Measurements from ENCODE around the gene EXOG. TPM values are rescaled to one million over a fixed set of nuclear protein-coding genes. Genes with fewer than 3 reads are reported as not detected.

EXOG gene
- total and polyA plus RNA-seq, 2 donors (not counting 1 experiment from before 2014, with no cell fraction given): 14.2 to 16.4 TPM

- TF ChIP-seq EZH2 (IDR thresholded peaks at IDR 0.05; ENCODE audit: low read length, missing control alignments) (no peak), CTCF (conservative IDR thresholded peaks at IDR 0.05 in 1 of 2, IDR thresholded peaks at IDR 0.05 in 1 of 2; ENCODE audit: low read depth in 1 of 2, low read length in 2 of 2) (no peak)
- H3K4me3 ChIP-seq (replicated peaks in 1 of 4; ENCODE audit: control extremely low read depth in 1 of 4, insufficient read depth in 1 of 4, low read depth in 3 of 4, low read length in 4 of 4): no peak overlapping the region
- no peaks in the 10 kb centered on the region for H3K27me3 ChIP-seq (ENCODE audit: control insufficient read depth, insufficient read depth, low read length)
- no peak overlapping the region for H3K9ac ChIP-seq (ENCODE audit: insufficient read depth, low read length)
- no peaks in the 10 kb centered on the region for H3K4me1 ChIP-seq (ENCODE audit: control insufficient read depth, extremely low read depth, insufficient read depth, low read length)
- no peaks in the 10 kb centered on the region for H4K20me1 ChIP-seq (ENCODE audit: control insufficient read depth, extremely low read depth, insufficient read depth, low read length)
- no peaks in the 10 kb centered on the region for H3K9me3 ChIP-seq (ENCODE audit: control insufficient read depth, insufficient read depth, low read depth, low read length)
- H2AFZ ChIP-seq (ENCODE audit: low read length): no peak overlapping the region
- no peak overlapping the region for H3K27ac ChIP-seq (ENCODE audit: insufficient read depth, low read length)
- no peaks in the 10 kb centered on the region for H3K36me3 ChIP-seq (ENCODE audit: control insufficient read depth, insufficient read depth, low read length)
- DNase-seq (ENCODE audit: low read depth in 2 of 2): no peak
- no peaks in the 10 kb centered on the region for H3K79me2 ChIP-seq (ENCODE audit: control insufficient read depth, insufficient read depth, low read length)
- H3K4me2 ChIP-seq (ENCODE audit: extremely low read depth, insufficient read depth, low read length): no peak overlapping the region
Measured at GRCh38 chr3:38534180-38534579, 38.0 kb downstream of the EXOG start.

GRCh38 chr3:38534604-38535003 is 38.5 kb downstream of the EXOG start:
- no peak overlapping the region for H2AFZ ChIP-seq (ENCODE audit: low read length)
- H3K36me3 ChIP-seq (ENCODE audit: control insufficient read depth, insufficient read depth, low read length): no peaks in the 10 kb centered on the region
- H3K9me3 ChIP-seq (ENCODE audit: control insufficient read depth, insufficient read depth, low read depth, low read length): no peaks in the 10 kb centered on the region
- H3K4me1 ChIP-seq (ENCODE audit: control insufficient read depth, extremely low read depth, insufficient read depth, low read length): no peaks in the 10 kb centered on the region
- H3K79me2 ChIP-seq (ENCODE audit: control insufficient read depth, insufficient read depth, low read length): no peaks in the 10 kb centered on the region
- H3K27me3 ChIP-seq (ENCODE audit: control insufficient read depth, insufficient read depth, low read length): no peaks in the 10 kb centered on the region
- H3K4me2 ChIP-seq (ENCODE audit: extremely low read depth, insufficient read depth, low read length): no peak overlapping the region
- H4K20me1 ChIP-seq (ENCODE audit: control insufficient read depth, extremely low read depth, insufficient read depth, low read length): no peaks in the 10 kb centered on the region
- no peak overlapping the region for H3K4me3 ChIP-seq (replicated peaks in 1 of 4; ENCODE audit: control extremely low read depth in 1 of 4, insufficient read depth in 1 of 4, low read depth in 3 of 4, low read length in 4 of 4)
- no peak overlapping the region for H3K27ac ChIP-seq (ENCODE audit: insufficient read depth, low read length)
- H3K9ac ChIP-seq (ENCODE audit: insufficient read depth, low read length): no peak overlapping the region
- no peak for DNase-seq (ENCODE audit: low read depth in 2 of 2)
- TF ChIP-seq EZH2 (IDR thresholded peaks at IDR 0.05; ENCODE audit: low read length, missing control alignments) (no peak), CTCF (conservative IDR thresholded peaks at IDR 0.05 in 1 of 2, IDR thresholded peaks at IDR 0.05 in 1 of 2; ENCODE audit: low read depth in 1 of 2, low read length in 2 of 2) (no peak)

- no peaks in the 10 kb centered on the region for H3K27me3 ChIP-seq (ENCODE audit: control insufficient read depth, insufficient read depth, low read length)
- no peak for TF ChIP-seq EZH2 (IDR thresholded peaks at IDR 0.05; ENCODE audit: low read length, missing control alignments)
- no peak overlapping the region for H3K27ac ChIP-seq (ENCODE audit: insufficient read depth, low read length)
- no peaks in the 10 kb centered on the region for H3K79me2 ChIP-seq (ENCODE audit: control insufficient read depth, insufficient read depth, low read length)
- no peaks in the 10 kb centered on the region for H3K4me1 ChIP-seq (ENCODE audit: control insufficient read depth, extremely low read depth, insufficient read depth, low read length)
- H3K4me3 ChIP-seq (replicated peaks in 1 of 4; ENCODE audit: control extremely low read depth in 1 of 4, insufficient read depth in 1 of 4, low read depth in 3 of 4, low read length in 4 of 4): no peak overlapping the region
- no peak overlapping the region for H2AFZ ChIP-seq (ENCODE audit: low read length)
- no peak for DNase-seq (ENCODE audit: low read depth in 2 of 2)
- H3K36me3 ChIP-seq (ENCODE audit: control insufficient read depth, insufficient read depth, low read length): no peaks in the 10 kb centered on the region
- no peak overlapping the region for H3K4me2 ChIP-seq (ENCODE audit: extremely low read depth, insufficient read depth, low read length)
- no peak overlapping the region for H3K9ac ChIP-seq (ENCODE audit: insufficient read depth, low read length)
- H3K9me3 ChIP-seq (ENCODE audit: control insufficient read depth, insufficient read depth, low read depth, low read length): no peaks in the 10 kb centered on the region
- H4K20me1 ChIP-seq (ENCODE audit: control insufficient read depth, extremely low read depth, insufficient read depth, low read length): no peaks in the 10 kb centered on the region
Measured at GRCh38 chr3:38536671-38537070, 40.5 kb downstream of the EXOG start.

Data from fibroblast of lung (primary cell).